Fibroblast of the aortic adventitia (primary cell): Measurements from ENCODE around the gene NUP210L. TPM values are rescaled to one million over a fixed set of nuclear protein-coding genes. Genes with fewer than 3 reads are reported as not detected.

ENCODE experiments used
- DNase-seq: peaks from one replicate; pipeline ENCODE4 v3.0.0-alpha.2; 2010; ENCODE audit warnings: low read depth
- H3K4me3 ChIP-seq: 2 replicates; pipeline ENCODE4 v1.5.1; 2011; ENCODE audit warnings: low read depth, mild to moderate bottlenecking, control low read depth, low read length, moderate library complexity
- CTCF ChIP-seq: IDR thresholded peaks from 2 replicates; pipeline ENCODE4 v1.5.1; 2011; ENCODE audit warnings: mild to moderate bottlenecking, low read length, control low read depth, inconsistent platforms; ENCODE audit not compliant: insufficient read depth
- total RNA-seq: library from RNA; depleted of rRNA; stranded (reverse); fragments of >200 nt; gene quantifications from 2 replicates; pipeline ENCODE4 v1.2.3, GENCODE V29; 2012; ENCODE audit warnings: low replicate concordance

The NUP210L gene
- total RNA-seq, 1 donor, result 0.09 TPM

- no peak for DNase-seq
- no peak overlapping the region for H3K4me3 ChIP-seq
- no peak for TF ChIP-seq CTCF
Measured at GRCh38 chr1:154171223-154171583, 16.3 kb upstream of the NUP210L start.

- no peak overlapping the region for H3K4me3 ChIP-seq
- DNase-seq, result no peak
- no peak for TF ChIP-seq CTCF
Measured at GRCh38 chr1:154170547-154171222, 15.8 kb upstream of the NUP210L start.

- no peak for TF ChIP-seq CTCF
- H3K4me3 ChIP-seq, result no peak overlapping the region
- DNase-seq, result no peak
Measured at GRCh38 chr1:154167461-154167860, 12.6 kb upstream of the NUP210L start.

GRCh38 chr1:154166207-154166606 lies 11.3 kb upstream of the NUP210L start:
- no peak overlapping the region for H3K4me3 ChIP-seq
- DNase-seq, result no peak
- no peak for TF ChIP-seq CTCF

- DNase-seq, result no peak
- no peak for TF ChIP-seq CTCF
- no peak overlapping the region for H3K4me3 ChIP-seq
Measured at GRCh38 chr1:154159554-154159953, 4.7 kb upstream of the NUP210L start.

GRCh38 chr1:154158307-154159125 lies 3.6 kb upstream of the NUP210L start:
- no peak for TF ChIP-seq CTCF
- DNase-seq, result no peak
- H3K4me3 ChIP-seq, result no peak overlapping the region
